BLaER1 treated with 17β-estradiol and CSF1 and Interleukin-3, amounts not matched to agents 10 nM and 100 nM (cell line): ENCODE data around the gene WNT3.
"Not testable (repeated sequence)": the region's sequence is repeated elsewhere in the genome, so short reads cannot be mapped to it uniquely, and the experiment has no call there.

Experiments
- H3K27ac ChIP-seq, 11 experiments: shearing (Covaris generic); formaldehyde crosslinking; 2 replicates each; pipeline ENCODE4 v1.8.1; 2022
- H3K27me3 ChIP-seq, 11 experiments: shearing (Covaris generic); formaldehyde crosslinking; 2 replicates each; pipeline ENCODE4 v1.8.1; 2022
- H3K36me3 ChIP-seq, 11 experiments: shearing (Covaris generic); formaldehyde crosslinking; 2 replicates each; pipeline ENCODE4 v1.8.1; 2022
- H3K4me1 ChIP-seq, 10 experiments: shearing (Covaris generic); formaldehyde crosslinking; 2 replicates each; pipeline ENCODE4 v1.8.1; 2022
- H3K4me2 ChIP-seq, 11 experiments: shearing (Covaris generic); formaldehyde crosslinking; 2 replicates each; pipeline ENCODE4 v1.8.1; 2022
- H3K4me3 ChIP-seq, 10 experiments: shearing (Covaris generic); formaldehyde crosslinking; 2 replicates each; pipeline ENCODE4 v1.8.1; 2022
- H3K9ac ChIP-seq, 11 experiments: shearing (Covaris generic); formaldehyde crosslinking; 2 replicates each; pipeline ENCODE4 v1.8.1; 2022
- H3K9me3 ChIP-seq, 11 experiments: shearing (Covaris generic); formaldehyde crosslinking; replicated peaks in 1 of 11; 2 replicates each; pipeline ENCODE4 v1.8.1; 2022
- H4K20me1 ChIP-seq, 11 experiments: shearing (Covaris generic); formaldehyde crosslinking; 2 replicates each; pipeline ENCODE4 v1.8.1; 2022
- Cebpa-rat ChIP-seq, 11 experiments: shearing (Covaris generic); IDR thresholded peaks; 2 replicates each; pipeline ENCODE4 v1.8.1; 2022

The WNT3 gene

GRCh38 chr17:46770818-46771560 is 47.5 kb downstream of the WNT3 start:
- peak overlapping the region; percentile 71 to 98 (median 93) for H3K4me2 ChIP-seq
- no peak for TF ChIP-seq Cebpa-rat (IDR thresholded peaks at IDR 0.05)
- peak overlapping the region in 10 of 11 experiments; percentile 17 to 83 (median 78); a peak in 18 of 22 replicates for H3K27ac ChIP-seq
- peak overlapping the region; percentile 58 to 78 (median 67) for H3K4me3 ChIP-seq
- no peaks in the 10 kb centered on the region for H3K36me3 ChIP-seq
- H3K9ac ChIP-seq: peak overlapping the region; percentile 71 to 91 (median 81)
- H4K20me1 ChIP-seq: peaks cover 0 to 9% (median 0%) of the 10 kb centered on the region in 11 experiments; a peak in 2 of 22 replicates
- H3K9me3 ChIP-seq: no peaks in the 10 kb centered on the region
- H3K4me1 ChIP-seq: peaks cover 11 to 44% (median 36%) of the 10 kb centered on the region in 10 experiments
- H3K27me3 ChIP-seq: peaks cover 20 to 38% (median 31%) of the 10 kb centered on the region in 11 experiments

GRCh38 chr17:46770439-46770817 is 48.1 kb downstream of the WNT3 start:
- Histone ChIP-seq H3K4me3 (peak overlapping the region in 5 of 10 experiments; percentile 61 to 71 (median 69); a peak in 8 of 20 replicates), H3K9ac (peak overlapping the region in 6 of 11 experiments; percentile 81 to 91 (median 85); a peak in 11 of 22 replicates)

GRCh38 chr17:46769531-46770438 is 48.7 kb downstream of the WNT3 start:
- Histone ChIP-seq H3K9me3 (no peaks in the 10 kb centered on the region), H4K20me1 (peaks cover 0 to 9% (median 0%) of the 10 kb centered on the region in 11 experiments; a peak in 2 of 22 replicates), H3K4me1 (peaks cover 11 to 42% (median 36%) of the 10 kb centered on the region in 10 experiments), H3K27ac (no peak overlapping the region), H3K4me3 (no peak overlapping the region; a peak in 1 of 20 replicates), H3K9ac (peak overlapping the region in 3 of 11 experiments; percentile 14 to 91 (median 85); a peak in 3 of 22 replicates), H3K4me2 (peak overlapping the region in 8 of 11 experiments; percentile 89 to 97 (median 94); a peak in 15 of 22 replicates), H3K27me3 (peaks cover 20 to 38% (median 31%) of the 10 kb centered on the region in 11 experiments), H3K36me3 (no peaks in the 10 kb centered on the region)
- TF ChIP-seq Cebpa-rat (IDR thresholded peaks at IDR 0.05): no peak

More at GRCh38 chr17:46770439-46770817, 48.1 kb downstream of the WNT3 start:
- H3K9me3 ChIP-seq: no peaks in the 10 kb centered on the region
- H4K20me1 ChIP-seq: peaks cover 0 to 9% (median 0%) of the 10 kb centered on the region in 11 experiments; a peak in 2 of 22 replicates
- peak overlapping the region in 10 of 11 experiments; percentile 89 to 98 (median 94); a peak in 20 of 22 replicates for H3K4me2 ChIP-seq
- peaks cover 20 to 38% (median 31%) of the 10 kb centered on the region in 11 experiments for H3K27me3 ChIP-seq
- no peaks in the 10 kb centered on the region for H3K36me3 ChIP-seq
- peak overlapping the region in 2 of 11 experiments; percentile 77 to 83; a peak in 2 of 22 replicates for H3K27ac ChIP-seq
- no peak for TF ChIP-seq Cebpa-rat (IDR thresholded peaks at IDR 0.05)
- peaks cover 11 to 44% (median 36%) of the 10 kb centered on the region in 10 experiments for H3K4me1 ChIP-seq

- Histone ChIP-seq H3K27me3 (peaks cover 20 to 38% (median 31%) of the 10 kb centered on the region in 11 experiments), H3K4me1 (peaks cover 11 to 35% (median 33%) of the 10 kb centered on the region in 10 experiments)
- not testable (repeated sequence) for H3K4me3 ChIP-seq, H3K36me3 ChIP-seq, H3K9ac ChIP-seq, H3K9me3 ChIP-seq, H4K20me1 ChIP-seq, H3K4me2 ChIP-seq, H3K27ac ChIP-seq
These were observed 49.6 kb downstream of the WNT3 start for GRCh38 chr17:46768896-46769295.

- H3K4me2 ChIP-seq: no peak overlapping the region
These were observed 50.0 kb downstream of the WNT3 start for GRCh38 chr17:46768540-46768870.

GRCh38 chr17:46766493-46767491 is 51.7 kb downstream of the WNT3 start:
- Histone ChIP-seq H3K4me3 (no peak overlapping the region), H3K9ac (no peak overlapping the region), H3K4me1 (peaks cover 0 to 15% (median 13%) of the 10 kb centered on the region in 10 experiments; a peak in 16 of 20 replicates), H3K4me2 (no peak overlapping the region), H4K20me1 (peaks cover 0 to 9% (median 0%) of the 10 kb centered on the region in 11 experiments; a peak in 2 of 22 replicates), H3K27me3 (peaks cover 20 to 30% (median 24%) of the 10 kb centered on the region in 11 experiments), H3K36me3 (peaks cover 0 to 8% (median 0%) of the 10 kb centered on the region in 11 experiments; a peak in 1 of 22 replicates), H3K9me3 (no peaks in the 10 kb centered on the region), H3K27ac (no peak overlapping the region)
- no peak for TF ChIP-seq Cebpa-rat (IDR thresholded peaks at IDR 0.05)

More at GRCh38 chr17:46768540-46768870, 50.0 kb downstream of the WNT3 start:
- Histone ChIP-seq H3K9me3 (no peaks in the 10 kb centered on the region), H4K20me1 (peaks cover 0 to 9% (median 0%) of the 10 kb centered on the region in 11 experiments; a peak in 2 of 22 replicates), H3K27ac (no peak overlapping the region), H3K4me1 (peaks cover 11 to 31% (median 29%) of the 10 kb centered on the region in 10 experiments), H3K27me3 (peaks cover 20 to 38% (median 31%) of the 10 kb centered on the region in 11 experiments), H3K9ac (no peak overlapping the region), H3K36me3 (peaks cover 0 to 1% (median 0%) of the 10 kb centered on the region in 11 experiments; a peak in 1 of 22 replicates), H3K4me3 (no peak overlapping the region)
- TF ChIP-seq Cebpa-rat (IDR thresholded peaks at IDR 0.05): no peak

- no peak overlapping the region; a peak in 1 of 22 replicates for H3K9ac ChIP-seq
- no peaks in the 10 kb centered on the region for H3K9me3 ChIP-seq
- peaks cover 13 to 19% (median 14%) of the 10 kb centered on the region in 11 experiments for H3K27me3 ChIP-seq
- TF ChIP-seq Cebpa-rat (IDR thresholded peaks at IDR 0.05): no peak
- no peak overlapping the region for H3K27ac ChIP-seq
- no peak overlapping the region for H3K4me2 ChIP-seq
- no peak overlapping the region for H3K4me3 ChIP-seq
- H3K36me3 ChIP-seq: peaks cover 0 to 9% (median 0%) of the 10 kb centered on the region in 11 experiments; a peak in 1 of 22 replicates
- H4K20me1 ChIP-seq: peaks cover 0 to 7% (median 0%) of the 10 kb centered on the region in 11 experiments; a peak in 2 of 22 replicates
- peaks cover 0 to 8% (median 5%) of the 10 kb centered on the region in 10 experiments; a peak in 12 of 20 replicates for H3K4me1 ChIP-seq
These were observed 53.0 kb downstream of the WNT3 start for GRCh38 chr17:46765453-46765852.
